Activated T-cell treated with anti-CD3 and anti-CD28 coated beads, Interleukin-2, amount 50 U/mL, for 48 hours (primary cell): ENCODE data around the gene CCL18.
"Not testable (repeated sequence)": the region's sequence is repeated elsewhere in the genome, so short reads cannot be mapped to it uniquely, and the experiment has no call there.

Experiments
- DNase-seq, 2 experiments: peaks; one replicate each; pipeline ENCODE4 v3.0.0-alpha.2; 2020

The CCL18 gene

GRCh38 chr17:36104701-36105181 lies 40.7 kb downstream of the CCL18 start:
- peak; percentile 39 to 41 for DNase-seq

- no peak for DNase-seq
These were observed 41.9 kb downstream of the CCL18 start for GRCh38 chr17:36105781-36106492.

GRCh38 chr17:36106493-36106835 lies 42.4 kb downstream of the CCL18 start:
- no peak for DNase-seq

GRCh38 chr17:36107660-36108059 lies 43.6 kb downstream of the CCL18 start:
- no peak for DNase-seq

- DNase-seq: not testable (repeated sequence)
These were observed 44.2 kb downstream of the CCL18 start for GRCh38 chr17:36108265-36108664.

GRCh38 chr17:36111068-36111490 lies 47.0 kb downstream of the CCL18 start:
- DNase-seq: no peak

- DNase-seq: no peak
These were observed 48.5 kb downstream of the CCL18 start for GRCh38 chr17:36112572-36112971.

GRCh38 chr17:36113131-36113530 lies 49.1 kb downstream of the CCL18 start:
- DNase-seq: not testable (repeated sequence)

- not testable (repeated sequence) for DNase-seq
These were observed 51.0 kb downstream of the CCL18 start for GRCh38 chr17:36114971-36115648.

GRCh38 chr17:36115649-36115977 lies 51.5 kb downstream of the CCL18 start:
- not testable (repeated sequence) for DNase-seq

- DNase-seq: peak; percentile 64 to 70
These were observed 53.7 kb downstream of the CCL18 start for GRCh38 chr17:36117505-36118382.

GRCh38 chr17:36118477-36119353 lies 54.6 kb downstream of the CCL18 start:
- peak in 1 of 2 experiments; percentile 34 for DNase-seq

GRCh38 chr17:36120221-36120620 lies 56.1 kb downstream of the CCL18 start:
- no peak for DNase-seq

GRCh38 chr17:36121099-36121498 lies 57.0 kb downstream of the CCL18 start:
- DNase-seq: not testable (repeated sequence)
